Mucosa of descending colon (tissue), 3 donors: ENCODE measurements around the gene NTM. TPM values are rescaled to one million over a fixed set of nuclear protein-coding genes. Genes with fewer than 3 reads are reported as not detected.

Experiments used
- ATAC-seq: fragments of 200-7000 bp; cut with Tn5 transposase; one replicate; pipeline ENCODE4 v1.9.1; 2020; ENCODE audit warnings: mild to moderate bottlenecking, moderate library complexity
- DNase-seq, 3 donors: peaks; one replicate each; pipeline ENCODE4 v3.0.0-alpha.2; 2020
- H3K36me3 ChIP-seq: fragments of 200-600 bp; one replicate; pipeline ENCODE4 v1.8.0; 2021; ENCODE audit warnings: low read depth, mild to moderate bottlenecking
- H3K4me1 ChIP-seq: fragments of 200-600 bp; one replicate; pipeline ENCODE4 v1.8.0; 2021; ENCODE audit warnings: low read depth, mild to moderate bottlenecking
- H3K4me3 ChIP-seq: fragments of 200-600 bp; one replicate; pipeline ENCODE4 v1.8.0; 2021; ENCODE audit warnings: mild to moderate bottlenecking
- H3K9me3 ChIP-seq: fragments of 200-600 bp; one replicate; pipeline ENCODE4 v1.8.0; 2021; ENCODE audit warnings: mild to moderate bottlenecking
- CTCF ChIP-seq: fragments of 200-600 bp; IDR thresholded peaks from one replicate; pipeline ENCODE4 v1.8.0; 2022; ENCODE audit warnings: antibody characterized with exemption, mild to moderate bottlenecking
- intact Hi-C, 2 donors: fragments of 100-400 bp; cut with DNase I in 1 of 2; cut with micrococcal nuclease in 1 of 2; formaldehyde crosslinking; loops; one replicate each; pipeline versions ENCODE4 v1.11.0 to v1.11.1; 2022; cut with DNase I, micrococcal nuclease
- total RNA-seq, 3 donors: library from RNA; stranded (reverse); fragmentation: NEBNext Ultra II Directional in 2 of 3; extraction: Animal tissue kit (Norgen Biotek cat#: 25700) in 2 of 3; gene quantifications; one replicate each; pipeline versions ENCODE4 v1.2.1 to v1.2.4, GENCODE V29; 2021 to 2023
- donor health status: DM: no; HTN: no; CAD: no; lungs with moderate emphysema.
- donor health status: DM: no; HTN: no; CAD: no.
- donor health status: DM: no; HTN: yes; CAD: no.

Gene NTM
- total RNA-seq, 3 donors from 2014 or later: 0.64 to 7.7 (median 1.2) TPM

DNA sequence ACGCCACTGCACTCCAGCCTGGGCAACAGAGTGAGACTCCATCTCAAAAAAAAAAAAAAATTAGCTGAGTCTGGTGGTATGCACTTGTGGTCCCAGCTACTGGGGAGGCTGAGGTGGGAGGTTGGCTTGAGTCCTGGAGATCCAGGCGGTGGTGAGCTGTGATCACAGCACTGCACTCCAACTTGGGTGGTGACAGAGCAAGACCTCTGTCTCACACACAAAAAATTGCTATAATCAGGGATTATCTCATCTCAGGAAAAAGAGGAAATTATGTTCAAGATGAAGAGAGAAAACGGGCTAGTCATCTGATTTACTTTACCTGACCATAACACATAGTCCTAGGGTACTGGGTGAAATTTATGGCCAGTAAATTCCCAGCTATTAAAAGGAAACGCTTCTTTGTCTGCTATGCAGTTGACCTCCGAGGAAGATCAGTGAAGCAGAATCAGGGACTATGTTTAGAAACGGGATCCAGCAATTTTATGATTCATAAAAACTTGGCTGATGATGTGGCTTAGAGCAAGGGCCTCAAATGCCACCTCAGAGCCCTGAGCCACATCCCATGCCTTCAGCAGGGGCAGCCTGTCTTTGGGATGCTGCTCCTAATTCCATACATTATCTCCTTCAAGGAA lies 386.2 kb downstream of the NTM start:
- H3K9me3 ChIP-seq: no peaks in the 10 kb centered on the region
- intact Hi-C loops: no loop called here
- TF ChIP-seq CTCF: no peak
- no peaks in the 10 kb centered on the region for H3K36me3 ChIP-seq
- H3K4me3 ChIP-seq: no peak overlapping the region
- no peak for DNase-seq
- no peaks in the 10 kb centered on the region for H3K4me1 ChIP-seq
- no peak for ATAC-seq

GRCh38 chr11:131758726-131759125 lies 388.3 kb downstream of the NTM start:
- intact Hi-C loops: no loop called here
- ATAC-seq: no peak
- Histone ChIP-seq H3K9me3 (no peaks in the 10 kb centered on the region), H3K4me1 (no peaks in the 10 kb centered on the region), H3K4me3 (no peak overlapping the region), H3K36me3 (no peaks in the 10 kb centered on the region)
- no peak for DNase-seq
- no peak for TF ChIP-seq CTCF

DNA sequence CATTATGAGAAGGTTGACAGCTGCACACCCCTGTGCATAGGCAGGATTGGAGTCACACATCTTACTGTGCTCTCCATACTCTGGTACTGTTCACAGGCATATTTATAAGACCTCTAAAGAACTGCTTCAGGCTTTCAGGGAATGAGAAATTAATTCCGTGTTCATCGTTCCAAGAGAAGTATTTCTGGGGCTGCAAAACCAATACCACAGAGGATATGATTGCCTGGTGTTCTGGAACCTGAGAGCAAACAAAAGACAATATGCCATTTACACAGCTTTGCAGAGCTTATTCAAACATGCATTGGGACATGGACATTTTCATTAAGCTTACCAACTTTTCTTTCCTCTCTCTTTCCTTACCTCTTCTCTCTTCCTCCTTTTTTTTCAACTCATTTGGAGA lies 388.7 kb downstream of the NTM start:
- Histone ChIP-seq H3K4me1 (no peaks in the 10 kb centered on the region), H3K36me3 (no peaks in the 10 kb centered on the region), H3K4me3 (no peak overlapping the region), H3K9me3 (no peaks in the 10 kb centered on the region)
- no peak for TF ChIP-seq CTCF
- intact Hi-C loops: no loop called here
- DNase-seq: no peak
- no peak for ATAC-seq

GRCh38 chr11:131760091-131761061 lies 390.0 kb downstream of the NTM start:
- H3K4me3 ChIP-seq: no peak overlapping the region
- ATAC-seq (no peak), DNase-seq (no peak)
- no peak for TF ChIP-seq CTCF
- no peaks in the 10 kb centered on the region for H3K36me3 ChIP-seq
- H3K9me3 ChIP-seq: no peaks in the 10 kb centered on the region
- no peaks in the 10 kb centered on the region for H3K4me1 ChIP-seq
- intact Hi-C loops: no loop called here

DNA sequence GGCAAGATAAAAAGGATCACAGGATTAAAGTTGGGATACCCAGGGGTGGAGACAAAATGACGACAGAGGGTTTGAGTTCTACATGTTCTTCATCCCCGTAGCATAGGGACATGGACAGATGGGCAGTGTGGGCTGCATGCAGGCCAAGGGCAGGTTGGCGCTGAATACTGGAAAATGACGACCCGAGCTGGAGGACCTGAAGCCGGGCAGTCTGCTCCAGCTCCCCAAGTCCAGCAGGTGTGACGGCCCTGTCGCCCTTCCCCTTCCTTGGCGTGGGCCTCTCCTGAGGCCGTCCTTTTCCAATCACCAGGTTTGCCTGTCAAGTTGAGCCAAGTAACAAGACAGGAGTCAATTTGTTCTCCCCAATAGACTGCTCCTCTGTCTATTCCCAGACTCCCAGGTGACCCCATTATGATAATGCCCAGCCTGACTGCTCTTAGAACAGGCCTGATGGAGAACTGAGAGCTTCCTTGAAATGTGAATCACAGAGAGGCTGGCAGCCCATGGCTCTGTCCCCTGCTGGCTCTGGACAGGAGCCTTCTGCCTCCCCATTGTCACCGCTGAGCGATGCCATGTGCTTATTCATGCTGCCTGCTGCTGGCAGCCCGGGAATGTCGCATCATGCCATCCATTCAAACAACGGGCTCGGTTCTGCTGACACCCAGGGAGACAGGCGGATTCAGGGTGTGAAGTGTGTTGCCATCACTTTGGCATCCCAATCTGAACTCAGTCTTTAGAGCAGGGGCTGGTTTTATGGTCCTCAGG lies 392.1 kb downstream of the NTM start:
- ATAC-seq: no peak

More for the DNA sequence above, 392.1 kb downstream of the NTM start:
- intact Hi-C loops: no loop called here
- no peaks in the 10 kb centered on the region for H3K9me3 ChIP-seq
- TF ChIP-seq CTCF: no peak
- H3K4me1 ChIP-seq: no peaks in the 10 kb centered on the region
- H3K36me3 ChIP-seq: no peaks in the 10 kb centered on the region
- no peak for DNase-seq
- H3K4me3 ChIP-seq: no peak overlapping the region
